Measurements from ENCODE around the gene RERE.
"Not testable (repeated sequence)": the region's sequence is repeated elsewhere in the genome, so short reads cannot be mapped to it uniquely, and the experiment has no call there.

The RERE gene

GRCh38 chr1:8602471-8603219 lies 214.8 kb downstream of the RERE start:
- DNase-seq (ENCODE audit: low spot score): no peak

- DNase-seq (ENCODE audit: low spot score): no peak
Measured at GRCh38 chr1:8600336-8600735, 217.1 kb downstream of the RERE start.

GRCh38 chr1:8599646-8600212 lies 217.7 kb downstream of the RERE start:
- no peak for DNase-seq (ENCODE audit: low spot score)

GRCh38 chr1:8598783-8599182 lies 218.7 kb downstream of the RERE start:
- DNase-seq (ENCODE audit: low spot score): no peak

- DNase-seq (ENCODE audit: low spot score): peak; percentile 63
Measured at GRCh38 chr1:8598060-8598724, 219.2 kb downstream of the RERE start.

- peak; percentile 42 for DNase-seq (ENCODE audit: low spot score)
Measured at GRCh38 chr1:8597455-8597854, 220.0 kb downstream of the RERE start.

GRCh38 chr1:8595941-8596340 lies 221.5 kb downstream of the RERE start:
- DNase-seq (ENCODE audit: low spot score): no peak

GRCh38 chr1:8595332-8595731 lies 222.1 kb downstream of the RERE start:
- DNase-seq (ENCODE audit: low spot score): no peak

- not testable (repeated sequence) for DNase-seq (ENCODE audit: low spot score)
Measured at GRCh38 chr1:8593292-8593691, 224.1 kb downstream of the RERE start.

- DNase-seq (ENCODE audit: low spot score): no peak
Measured at GRCh38 chr1:8591569-8591968, 225.9 kb downstream of the RERE start.

- DNase-seq (ENCODE audit: low spot score): no peak
Measured at GRCh38 chr1:8590721-8591351, 226.6 kb downstream of the RERE start.

GRCh38 chr1:8589571-8589970 lies 227.9 kb downstream of the RERE start:
- no peak for DNase-seq (ENCODE audit: low spot score)

GRCh38 chr1:8587784-8588183 lies 229.7 kb downstream of the RERE start:
- no peak for DNase-seq (ENCODE audit: low spot score)

GRCh38 chr1:8586438-8586837 lies 231.0 kb downstream of the RERE start:
- DNase-seq (ENCODE audit: low spot score): no peak

GRCh38 chr1:8584316-8584715 lies 233.1 kb downstream of the RERE start:
- DNase-seq (ENCODE audit: low spot score): no peak

- DNase-seq (ENCODE audit: low spot score): no peak
Measured at GRCh38 chr1:8583031-8583430, 234.4 kb downstream of the RERE start.

- DNase-seq (ENCODE audit: low spot score): no peak
Measured at GRCh38 chr1:8580566-8580965, 236.9 kb downstream of the RERE start.

GRCh38 chr1:8578936-8579335 lies 238.5 kb downstream of the RERE start:
- DNase-seq (ENCODE audit: low spot score): no peak

- DNase-seq (ENCODE audit: low spot score): no peak
Measured at GRCh38 chr1:8578132-8578877, 239.1 kb downstream of the RERE start.

- no peak for DNase-seq (ENCODE audit: low spot score)
Measured at GRCh38 chr1:8574985-8575384, 242.5 kb downstream of the RERE start.

- DNase-seq (ENCODE audit: low spot score): no peak
Measured at GRCh38 chr1:8572106-8572505, 245.3 kb downstream of the RERE start.

Measured in hepatic stellate cell (primary cell).